Activated effector memory CD4-positive, alpha-beta T cell treated with Interleukin-2 at 50 U/mL for 16 hours (primary cell): ENCODE measurements around the gene HAND1.
"Not testable (repeated sequence)": the region's sequence is repeated elsewhere in the genome, so short reads cannot be mapped to it uniquely, and the experiment has no call there.

Experiments
- DNase-seq: peaks from one replicate; pipeline ENCODE4 v3.0.0-alpha.2; 2020

HAND1 gene

DNA sequence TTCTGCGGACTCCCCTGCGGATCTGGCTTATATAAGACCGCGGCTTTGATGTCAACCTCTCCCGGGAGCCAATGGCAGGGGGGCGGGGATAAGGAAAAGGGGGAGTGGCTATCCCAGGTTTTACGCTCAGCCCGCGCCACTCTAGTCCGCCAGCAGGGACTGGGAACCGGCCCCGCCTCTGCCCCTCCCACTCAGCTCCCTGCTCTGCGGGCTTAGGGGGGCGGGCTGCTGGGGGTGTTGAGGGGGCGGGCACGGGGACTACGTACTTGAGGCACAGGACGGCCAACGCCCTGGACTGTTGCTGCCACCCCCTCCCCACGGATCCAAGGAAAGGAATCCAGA is at the start of gene HAND1:
Gene HAND1, minus strand, starts transcription at position 4 of the 342 bp plus-strand sequence. CDS start 219 bp downstream, outside the sequence.
- DNase-seq = no peak

DNA sequence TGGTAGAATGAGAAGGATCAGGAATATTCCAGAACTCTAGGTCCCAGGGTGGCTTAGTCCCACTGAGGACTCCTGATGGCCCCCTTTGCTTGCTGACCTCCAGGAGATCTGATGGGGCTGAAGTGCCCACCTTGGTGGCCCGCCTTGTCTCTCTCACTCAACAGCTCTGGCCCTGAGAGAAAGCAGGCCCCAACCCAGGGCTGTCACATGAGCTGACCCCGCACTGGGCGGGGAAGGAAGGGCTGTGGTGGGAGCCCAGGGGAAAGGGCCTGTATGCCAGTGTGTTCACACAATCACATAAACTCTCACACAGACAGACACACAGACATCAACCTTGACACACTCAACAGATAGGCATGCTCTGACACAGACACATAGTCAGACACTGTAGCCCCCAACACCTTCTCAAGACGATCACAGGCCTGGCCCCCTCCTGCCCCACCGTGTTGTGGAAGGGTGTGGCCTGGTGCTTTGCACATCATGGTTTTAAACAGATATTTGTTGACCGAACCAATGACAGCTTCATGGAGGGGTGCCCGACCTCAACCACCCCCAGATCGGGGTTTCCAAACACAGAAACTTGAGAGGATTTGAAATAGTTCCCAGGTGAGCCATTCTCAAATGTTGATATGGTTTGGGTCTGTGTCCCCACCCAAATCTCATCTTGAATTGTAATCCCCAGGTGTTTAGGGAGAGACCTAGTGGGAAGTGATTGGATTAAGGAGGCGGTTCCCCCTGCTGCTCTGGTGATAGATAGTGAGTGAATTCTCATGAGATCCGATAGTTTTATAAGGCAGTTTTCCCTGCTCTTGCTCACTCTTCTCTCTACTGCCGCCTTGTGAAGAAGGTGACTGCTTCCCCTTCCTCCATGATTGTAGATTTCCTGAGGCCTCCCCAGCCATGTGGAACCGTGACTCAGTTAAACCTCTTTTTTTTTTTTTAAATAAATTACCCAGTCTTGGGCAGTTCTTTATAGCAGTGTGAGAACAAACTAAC is 48.5 kb upstream of the HAND1 start:
- no peak for DNase-seq

DNA sequence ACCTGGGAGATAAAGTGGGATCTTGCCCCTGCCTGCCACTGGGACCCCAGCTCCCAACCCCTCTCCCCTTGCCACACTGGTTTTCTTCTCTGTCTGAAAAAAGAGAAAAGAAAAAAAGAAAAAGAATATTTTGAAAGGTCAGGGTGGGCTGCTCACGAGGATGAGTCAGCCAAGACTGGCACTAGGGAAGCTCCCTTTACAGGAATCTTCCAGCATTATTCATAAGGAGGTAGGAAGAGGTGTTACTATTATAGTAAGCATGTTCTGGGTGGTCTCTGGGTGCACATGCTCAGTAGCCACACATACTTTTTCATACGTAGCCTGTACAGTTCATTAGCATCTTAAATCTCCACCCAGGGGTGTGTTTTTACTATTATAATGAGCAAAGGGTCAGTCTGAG is 46.8 kb upstream of the HAND1 start:
- DNase-seq = no peak

DNA sequence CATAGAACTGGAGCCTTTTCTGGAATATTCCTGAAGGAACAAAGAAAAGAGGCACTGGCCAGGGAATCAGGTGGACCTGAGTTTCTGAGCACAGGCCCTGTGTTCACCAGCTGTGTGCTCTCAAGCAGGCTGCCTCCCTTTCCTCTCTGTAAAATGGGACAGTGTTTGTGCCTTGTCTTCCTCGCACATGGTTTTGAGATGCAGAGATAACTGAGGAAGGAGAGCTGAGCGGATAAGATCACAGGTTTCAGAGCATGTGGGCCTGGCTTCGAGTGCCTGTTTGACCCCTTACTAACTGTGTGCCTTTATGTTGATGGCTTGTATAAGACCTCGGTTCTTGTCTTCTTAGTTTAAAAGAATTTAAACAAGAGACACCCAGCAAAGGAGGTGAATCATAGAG is 46.2 kb upstream of the HAND1 start:
- no peak for DNase-seq

DNA sequence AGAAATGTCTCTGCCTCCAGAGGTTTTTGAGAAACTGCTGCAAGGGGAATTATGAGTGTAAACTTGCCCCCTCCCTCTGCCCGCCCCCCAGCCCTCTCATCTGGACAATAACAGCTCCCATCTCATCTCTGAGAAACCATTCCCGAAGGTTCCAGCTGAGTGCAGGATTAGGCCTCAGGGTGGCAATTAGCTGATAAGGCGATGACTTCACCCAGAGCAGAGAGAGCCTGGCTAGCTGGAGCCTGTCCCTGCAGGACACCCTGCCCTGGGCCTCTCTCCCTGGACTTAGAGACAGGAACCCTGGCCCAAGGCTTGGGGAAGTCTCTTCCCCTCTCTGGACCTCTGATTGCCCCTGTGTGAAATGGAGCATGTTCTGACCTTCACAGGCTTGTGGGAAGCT is 45.7 kb upstream of the HAND1 start:
- DNase-seq = no peak

DNA sequence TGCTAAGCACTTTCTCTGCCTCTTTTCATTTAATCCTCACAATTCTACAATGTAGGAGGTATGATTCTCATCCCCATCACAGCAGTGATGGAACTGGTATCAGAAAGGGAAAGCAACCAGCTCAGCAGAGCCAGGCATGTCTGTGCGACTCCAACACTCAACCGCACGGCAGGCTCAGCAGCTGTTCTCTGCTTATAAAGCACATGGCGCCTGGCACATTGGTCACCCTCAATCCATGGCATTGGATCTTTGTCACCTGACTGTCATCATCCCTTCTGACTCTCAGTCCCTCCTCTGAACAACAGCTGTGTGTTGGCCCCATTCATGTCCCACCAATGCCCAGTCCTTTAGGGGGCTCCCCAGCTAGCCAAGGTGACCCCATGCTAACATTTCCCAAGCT is 45.1 kb upstream of the HAND1 start:
- no peak for DNase-seq

DNA sequence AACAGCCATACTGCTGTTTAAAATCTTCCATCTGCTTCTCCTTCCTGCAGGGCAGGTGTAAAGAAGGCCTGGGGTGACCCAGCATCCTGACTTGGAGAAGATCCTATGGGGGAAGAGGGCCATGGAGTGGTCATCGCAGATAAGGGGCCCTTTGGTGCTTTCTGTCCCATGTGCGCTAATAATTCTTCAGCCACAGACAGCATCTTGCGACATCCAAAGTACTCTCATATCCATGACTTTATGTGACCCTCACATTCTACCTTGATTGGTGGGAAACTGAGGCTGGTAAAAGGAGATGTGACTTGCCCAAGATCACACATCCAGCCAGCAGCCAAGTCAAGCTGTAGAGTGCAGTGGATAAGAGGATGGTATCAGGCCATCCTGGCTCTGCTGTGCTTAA is 44.3 kb upstream of the HAND1 start:
- no peak for DNase-seq

DNA sequence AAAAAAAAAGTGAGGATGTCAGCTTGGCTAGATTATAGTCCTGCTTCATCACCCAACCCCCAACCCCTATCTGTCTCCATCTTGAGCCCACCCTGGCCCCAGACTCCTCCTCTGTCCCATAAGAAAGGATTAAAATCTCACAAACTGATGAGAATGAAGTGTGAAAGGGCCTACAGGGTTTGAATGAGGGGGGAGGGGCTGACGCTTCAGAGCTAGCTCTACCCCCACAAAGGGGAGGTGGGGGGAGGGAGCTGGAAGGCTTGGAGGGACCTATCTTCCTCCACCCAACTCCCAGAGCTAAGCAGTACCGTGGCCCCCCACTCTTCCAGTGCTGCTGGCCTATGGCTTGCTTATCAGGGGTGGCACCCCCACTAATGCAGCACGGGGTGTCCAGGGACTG is 43.7 kb upstream of the HAND1 start:
- DNase-seq = no peak

DNA sequence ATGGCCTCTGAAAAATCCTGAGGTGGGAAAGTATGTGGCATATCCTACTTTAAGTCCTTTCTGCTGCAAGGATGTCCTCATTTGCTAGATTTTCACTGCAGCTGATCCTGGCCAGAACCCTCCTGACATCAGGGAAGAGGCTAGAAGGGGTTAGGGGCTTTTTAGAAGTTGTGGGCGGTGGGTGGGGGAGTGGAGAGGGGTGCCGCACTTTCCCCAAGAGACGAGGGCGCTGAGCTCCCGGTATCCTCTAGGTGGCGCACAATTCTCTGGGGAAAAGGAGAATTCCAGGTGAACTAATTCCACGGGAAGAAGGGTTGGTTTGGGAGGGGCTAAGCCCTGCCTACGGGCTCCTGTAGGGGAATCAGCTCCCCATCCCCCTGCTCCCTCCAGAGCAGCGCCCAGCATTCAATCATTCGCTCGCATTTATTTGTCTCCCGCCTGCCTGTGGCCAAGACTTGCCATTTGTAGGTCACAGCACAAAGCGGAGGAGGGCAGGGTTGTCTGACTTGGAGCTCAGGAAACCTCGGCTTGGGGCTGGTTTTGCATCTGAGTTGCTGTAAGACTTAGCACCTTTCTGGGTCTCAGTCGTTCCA is 42.9 kb upstream of the HAND1 start:
- DNase-seq = no peak

DNA sequence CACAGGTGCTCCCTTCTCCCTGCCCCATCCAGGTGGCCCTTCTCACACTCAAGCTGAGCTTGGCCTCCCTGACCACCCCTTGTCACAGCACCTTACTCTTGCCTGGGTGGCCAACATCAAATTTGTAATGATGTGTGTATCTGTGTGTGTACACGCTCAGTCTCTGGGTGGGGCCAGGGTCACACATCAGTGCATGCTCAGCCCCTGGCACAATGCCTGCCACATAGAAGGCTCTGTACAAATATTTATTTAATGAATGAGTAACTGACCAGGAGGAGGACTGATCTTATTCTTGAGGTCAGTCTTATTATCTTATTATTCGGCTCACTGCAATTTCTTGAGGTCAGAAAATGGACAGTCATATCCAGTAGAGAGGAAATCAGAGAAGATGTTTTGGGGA is 41.3 kb upstream of the HAND1 start:
- DNase-seq = no peak

DNA sequence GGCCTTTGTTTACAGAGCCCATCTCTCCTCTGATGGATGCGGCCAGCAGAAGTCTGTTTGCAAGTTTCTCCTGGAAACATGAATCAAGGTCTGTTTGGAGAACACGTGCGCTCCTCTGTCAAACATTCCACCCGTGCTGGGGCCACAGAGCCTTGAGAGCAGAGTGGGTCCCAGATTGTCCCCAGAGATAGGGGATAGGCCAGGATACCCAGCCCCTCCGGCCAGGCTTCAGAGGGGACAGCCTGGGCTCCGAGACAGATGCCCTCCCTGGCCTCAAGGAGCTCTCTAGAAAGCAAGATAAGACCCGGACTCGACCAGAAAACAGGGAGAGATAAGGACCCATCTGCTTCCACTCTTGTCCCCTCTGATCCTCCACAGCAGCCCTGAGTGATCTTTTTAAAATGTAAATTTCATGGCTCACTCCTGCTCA is 40.4 kb upstream of the HAND1 start:
- no peak for DNase-seq

DNA sequence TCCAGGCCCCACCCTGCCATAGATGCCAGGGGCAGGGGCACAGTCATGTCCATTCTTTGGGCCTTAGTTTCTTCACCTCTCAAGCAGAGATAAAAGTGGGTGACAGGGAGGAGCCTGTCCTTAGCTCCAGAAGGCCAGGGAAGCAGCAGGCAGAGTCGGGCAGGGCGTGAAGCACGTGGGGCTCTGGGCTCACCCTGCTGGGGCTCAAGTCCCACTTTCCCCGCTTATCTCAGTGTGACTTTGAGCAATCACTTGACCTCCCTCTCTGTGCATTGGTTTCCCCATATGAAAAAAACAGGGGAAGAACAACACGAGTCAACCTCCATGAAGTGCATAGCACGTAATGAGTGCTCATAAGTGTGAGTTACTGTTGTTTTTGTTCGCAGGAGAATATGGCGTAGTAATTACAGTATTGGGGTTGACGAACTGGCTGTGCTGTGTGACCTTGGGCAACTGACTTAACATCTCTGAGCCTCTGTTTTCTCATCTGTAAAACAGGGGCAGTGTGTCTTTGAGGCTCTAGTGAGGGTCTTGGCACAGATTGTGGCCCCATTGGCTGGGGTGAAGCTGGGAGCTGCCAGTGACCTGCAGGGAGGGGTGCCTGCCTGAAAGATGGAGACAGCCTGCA is 39.9 kb upstream of the HAND1 start:
- DNase-seq = no peak

DNA sequence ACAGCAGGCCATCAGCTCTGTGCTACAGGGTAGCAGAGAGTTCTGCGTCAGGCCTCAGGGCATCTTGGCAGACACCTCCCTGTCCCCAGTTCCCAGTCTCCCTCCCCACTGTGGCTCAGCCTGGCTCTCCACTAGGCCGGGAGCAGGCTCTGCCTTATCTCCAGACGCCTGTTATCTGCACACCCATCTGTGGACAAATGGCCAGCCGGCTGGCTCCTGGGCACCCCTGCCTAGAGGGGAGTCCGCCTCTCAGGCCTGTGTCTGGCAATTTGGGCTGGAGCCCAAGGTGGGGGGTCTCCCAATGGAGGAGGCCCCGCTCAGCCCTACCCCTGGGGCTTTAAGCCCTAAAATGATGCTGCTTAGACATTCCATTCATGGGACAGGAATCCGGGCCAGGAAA is 39.2 kb upstream of the HAND1 start:
- no peak for DNase-seq

DNA sequence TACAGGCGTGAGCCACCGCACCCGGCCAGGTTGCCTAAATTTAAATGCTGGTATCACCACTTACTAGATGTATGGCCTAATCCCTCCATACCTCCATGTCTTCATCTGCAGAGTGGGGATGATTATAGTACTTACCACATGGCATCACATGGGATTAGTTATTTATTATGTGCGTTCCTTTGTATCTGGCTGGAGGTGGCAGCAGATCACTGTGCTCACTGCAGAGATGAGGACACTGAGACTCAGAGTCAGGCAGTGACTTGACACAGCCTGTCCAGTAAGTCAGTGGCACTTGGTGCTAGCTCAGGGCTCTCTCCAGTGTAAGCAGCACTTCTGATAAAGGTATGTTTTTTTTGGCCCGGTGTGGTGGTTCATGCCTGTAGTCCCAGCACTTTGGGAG is 38.4 kb upstream of the HAND1 start:
- no peak for DNase-seq

DNA sequence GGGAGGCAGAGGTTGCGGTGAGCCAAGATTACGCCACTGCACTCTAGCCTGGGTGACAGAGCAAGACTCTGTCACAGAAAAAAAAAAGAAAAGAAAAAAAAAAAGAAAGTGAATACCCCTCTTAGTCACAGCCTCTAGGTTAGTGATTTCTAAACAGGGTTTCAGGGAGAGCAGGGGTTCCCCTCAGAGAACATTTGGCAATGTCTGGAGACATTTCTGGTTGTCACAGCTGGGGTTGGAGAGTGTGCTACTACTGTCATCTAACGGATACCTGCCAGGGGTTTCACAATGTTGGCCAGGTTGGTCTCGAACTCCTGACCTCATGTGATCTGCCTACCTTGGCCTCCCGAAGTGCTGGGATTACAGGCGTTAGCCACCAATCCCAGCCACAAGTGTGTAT is 37.5 kb upstream of the HAND1 start:
- not testable (repeated sequence) for DNase-seq

DNA sequence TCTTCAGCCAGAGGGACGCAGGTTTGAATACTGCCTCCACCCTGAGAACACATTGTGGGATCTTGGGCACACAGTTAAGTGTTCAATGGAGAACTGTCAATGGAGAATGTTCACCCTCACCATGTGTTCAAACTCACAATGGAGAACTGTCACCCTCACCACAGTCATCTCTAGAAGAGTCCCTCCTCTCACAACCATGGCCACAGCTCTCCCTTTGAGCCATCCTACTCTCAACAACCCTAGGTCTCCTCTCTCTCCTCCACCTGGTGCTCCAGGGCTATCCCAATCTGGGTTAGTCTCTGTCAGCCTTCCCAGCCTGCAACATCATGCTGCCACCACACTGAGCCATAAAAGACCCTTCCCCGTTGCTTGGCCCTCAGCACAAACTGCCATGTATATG is 36.3 kb upstream of the HAND1 start:
- no peak for DNase-seq

DNA sequence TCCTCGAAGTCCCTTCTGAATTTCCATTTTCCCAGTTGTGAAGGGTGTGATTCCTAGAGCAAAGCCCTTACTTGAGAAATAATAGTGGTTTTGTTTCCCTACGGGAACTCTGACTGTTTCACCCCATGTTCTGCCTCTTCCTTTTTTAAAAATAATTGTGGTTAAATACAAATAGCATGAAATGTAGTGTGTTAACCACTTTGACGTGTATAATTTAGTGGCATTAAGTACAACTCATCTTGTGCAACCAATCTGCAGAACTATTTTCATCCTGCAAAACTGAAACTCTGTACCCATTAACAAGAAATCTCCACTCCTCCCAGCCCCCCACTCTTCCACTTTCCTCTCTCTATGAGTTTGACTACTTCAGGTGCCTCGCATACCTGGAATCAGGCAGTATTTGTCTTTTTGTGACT is 35.6 kb upstream of the HAND1 start:
- DNase-seq = no peak

DNA sequence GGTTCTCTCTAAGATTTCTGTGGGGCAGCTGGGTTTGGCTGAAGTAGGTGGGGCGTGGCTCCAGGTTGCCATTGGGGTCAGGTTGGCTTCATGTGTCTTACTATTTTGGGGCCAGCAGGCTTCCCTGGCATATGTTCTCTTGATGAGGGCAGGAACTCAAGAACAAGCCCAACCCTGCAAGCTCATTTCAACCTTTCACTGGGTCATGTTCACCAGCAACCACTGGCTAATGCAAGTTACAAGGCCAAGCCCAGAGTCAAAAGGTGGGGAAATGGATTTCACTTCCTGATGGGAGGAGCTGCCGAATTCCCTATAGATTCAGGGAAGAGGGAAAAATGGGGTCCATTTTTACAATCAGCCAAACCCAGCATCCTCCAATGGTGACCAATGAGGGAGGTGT is 34.0 kb upstream of the HAND1 start:
- no peak for DNase-seq

DNA sequence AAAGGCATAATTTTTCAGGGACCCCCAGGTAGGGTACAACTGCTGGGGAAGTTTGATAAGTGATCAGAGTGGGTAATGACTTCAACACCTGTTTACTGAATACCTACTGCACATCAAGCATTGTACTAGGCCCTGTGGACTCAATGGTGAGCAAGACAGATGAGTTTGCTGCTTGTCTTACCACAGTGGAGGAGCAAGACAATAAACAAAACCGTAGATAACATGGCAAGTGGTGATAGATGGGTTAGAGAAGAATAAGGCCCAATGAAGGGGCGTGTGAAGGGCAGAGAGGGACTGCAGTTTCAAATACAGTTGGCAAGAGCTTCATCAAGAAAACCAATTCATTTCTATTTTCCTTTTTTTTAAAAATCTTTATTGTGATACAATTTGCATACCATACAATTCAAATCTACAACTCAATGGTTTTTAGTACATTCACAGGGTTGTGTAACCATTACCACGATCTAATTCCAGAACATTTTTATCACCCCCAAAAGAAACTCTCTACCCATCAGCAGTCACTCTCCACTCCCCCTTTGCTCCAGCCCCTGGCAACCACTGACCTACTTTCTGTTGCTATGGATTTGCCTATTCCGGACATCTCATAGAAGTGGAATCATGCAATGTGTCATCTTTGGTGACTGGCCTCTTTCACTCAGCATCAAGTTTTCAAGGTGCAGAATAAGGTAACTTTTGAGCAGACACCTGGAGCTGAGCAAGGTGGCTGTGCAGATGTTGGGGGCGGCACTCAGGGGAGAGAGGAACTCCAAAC is 31.9 kb upstream of the HAND1 start:
- no peak for DNase-seq

DNA sequence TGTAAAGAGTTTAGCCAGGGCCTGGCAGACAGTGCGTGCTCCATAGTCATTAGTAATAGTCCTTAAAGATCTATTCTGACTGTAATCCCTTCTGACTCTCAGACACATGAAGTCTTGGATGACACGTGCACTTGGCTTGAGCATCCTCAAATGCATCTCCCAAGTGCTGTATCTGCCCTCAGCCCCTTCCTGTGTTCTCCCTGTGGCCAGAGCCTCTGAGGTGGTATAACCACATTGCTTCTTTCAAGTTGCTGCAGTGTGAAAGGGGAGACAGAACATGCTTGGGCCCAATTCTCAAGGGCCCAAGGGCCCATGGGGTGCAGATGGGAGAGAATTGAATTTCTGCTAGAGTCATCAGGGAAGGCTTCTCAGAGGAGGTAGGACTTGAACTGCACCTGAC is 30.1 kb upstream of the HAND1 start:
- no peak for DNase-seq

DNA sequence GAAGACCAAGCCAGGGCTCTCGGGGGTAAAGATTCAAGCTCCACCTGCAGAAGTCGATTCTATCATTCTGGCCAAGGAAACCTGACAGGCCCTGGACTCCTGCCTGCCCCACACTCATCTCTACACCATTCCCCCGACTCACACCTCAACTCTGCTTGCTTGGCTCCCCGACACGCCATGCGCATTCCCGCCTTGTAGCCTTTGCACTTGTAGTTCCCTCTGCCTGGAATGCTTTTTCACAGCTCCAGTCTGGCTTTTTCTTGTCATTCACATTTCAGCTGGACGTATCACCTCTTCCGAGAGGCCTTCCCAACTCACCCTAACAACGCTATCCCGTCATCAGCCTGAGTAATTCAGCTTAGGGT is 28.7 kb upstream of the HAND1 start:
- no peak for DNase-seq

DNA sequence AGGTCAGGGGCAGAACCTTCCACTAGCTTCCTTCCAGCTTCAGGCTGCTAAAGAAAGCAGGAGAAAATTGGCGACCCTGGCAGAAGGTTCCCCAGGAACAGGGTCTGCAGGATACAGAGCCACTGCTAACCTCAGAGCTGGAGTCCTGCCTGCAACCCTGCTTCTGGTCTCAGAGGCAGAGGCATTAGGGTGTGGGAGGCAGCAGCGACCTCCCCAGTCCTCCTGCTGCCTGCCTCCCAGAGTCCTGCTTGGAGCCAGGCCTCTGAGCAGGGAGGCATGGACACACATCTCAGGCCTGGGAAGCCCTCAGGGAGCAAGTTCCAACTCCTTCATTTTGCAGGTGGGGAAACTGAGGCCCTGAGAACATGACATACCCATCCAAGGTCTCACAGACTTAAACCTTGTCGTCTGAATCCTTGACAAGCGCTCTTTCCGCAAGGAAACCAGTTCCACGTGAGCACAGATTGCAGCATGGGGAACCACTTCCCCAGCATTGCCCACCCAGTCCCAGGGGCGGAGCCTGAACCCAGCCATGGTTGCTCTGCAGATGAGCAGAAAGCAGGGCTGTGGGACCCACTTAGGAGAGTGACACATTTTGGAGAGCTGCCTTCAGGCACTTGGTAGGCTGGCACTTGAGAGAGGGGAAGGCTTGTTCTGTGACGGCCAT is 28.2 kb upstream of the HAND1 start:
- DNase-seq = no peak

DNA sequence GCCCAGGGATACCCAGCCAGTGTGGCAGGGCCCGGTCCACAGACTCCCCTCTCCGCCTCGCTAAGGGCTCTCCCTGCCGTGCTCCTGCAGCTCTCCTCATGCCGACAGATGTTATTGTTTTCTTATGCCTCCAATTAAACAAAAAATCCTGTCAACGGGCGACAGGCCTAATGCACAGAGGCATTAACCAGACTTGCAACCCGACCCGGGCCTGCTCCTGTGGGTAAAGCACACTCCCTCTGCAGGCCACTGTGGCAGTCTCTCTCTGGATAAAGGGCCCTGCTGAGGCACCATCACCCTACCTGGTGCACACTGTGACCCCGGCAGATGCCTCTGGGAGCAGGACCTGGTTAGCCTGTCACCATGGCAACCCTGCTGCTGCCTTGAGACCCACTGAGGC is 27.5 kb upstream of the HAND1 start:
- no peak for DNase-seq
